Body of pancreas (tissue), 4 donors: ENCODE results near the gene CTDSPL2. TPM values are rescaled to one million over a fixed set of nuclear protein-coding genes. Genes with fewer than 3 reads are reported as not detected.
"Not testable (repeated sequence)": the region's sequence is repeated elsewhere in the genome, so short reads cannot be mapped to it uniquely, and the experiment has no call there.

Experiments used
- ATAC-seq: fragments of 150-250 bp; one replicate; pipeline ENCODE4 v1.9.1; 2016
- DNase-seq, 4 donors: peaks; one replicate each; pipeline ENCODE4 v3.0.0-alpha.2; 2019
- H3K27ac ChIP-seq, 4 donors: fragments of 200-600 bp; sonication (generic); 1 replicate in 3 of 4; 2 replicates in 1 of 4; pipeline versions ENCODE4 v1.5.1 to v1.6.1; 2016 to 2019; ENCODE audit warnings: mild to moderate bottlenecking in 1 of 4, mixed read lengths in 1 of 4, moderate library complexity in 1 of 4
- H3K27me3 ChIP-seq, 2 donors: fragments of 200-600 bp; sonication (generic); one replicate each; pipeline ENCODE4 v1.6.0; 2016; ENCODE audit warnings: mild to moderate bottlenecking in 1 of 2
- H3K36me3 ChIP-seq, 2 donors: fragments of 200-600 bp; sonication (generic); replicated peaks in 1 of 2; 2 replicates each; pipeline ENCODE4 v1.5.1; 2016; ENCODE audit warnings: low read depth in 2 of 2; ENCODE audit not compliant: insufficient read depth in 1 of 2
- H3K4me1 ChIP-seq: fragments of 200-600 bp; sonication (generic); one replicate; pipeline ENCODE4 v1.6.0; 2016
- H3K4me3 ChIP-seq, 2 donors: fragments of 200-600 bp; sonication (generic); 1 replicate in 1 of 2; 2 replicates in 1 of 2; pipeline ENCODE4 v1.5.1; 2016 to 2019
- H3K9me3 ChIP-seq, 3 donors: fragments of 200-600 bp; sonication (generic); 1 replicate in 2 of 3; 2 replicates in 1 of 3; pipeline ENCODE4 v1.5.1; 2016
- POLR2A ChIP-seq, 3 donors: fragments of 450-650 bp; IDR thresholded peaks; one replicate each; pipeline ENCODE4 v1.6.1; 2016; ENCODE audit warnings: antibody characterized with exemption in 3 of 3, mild to moderate bottlenecking in 2 of 3
- whole genome bisulfite sequencing, 2 donors: methylation state at CpG; one replicate each; pipeline ENCODE4 v1.1.5; 2017; 5-methylcytosine and 5-hydroxymethylcytosine counted together
- intact Hi-C: fragments of 100-400 bp; cut with DNase I; formaldehyde crosslinking; loops from one replicate; pipeline ENCODE4 v1.15.1; 2023
- total RNA-seq, 2 donors: library from RNA; depleted of rRNA; stranded (reverse); fragments of >200 nt; gene quantifications; one replicate each; pipeline ENCODE4 v1.1.0, GENCODE V29; 2016
- TF ChIP-seq, protein P1 (sequence below), 7 experiments: fragments of 450-650 bp in 4 of 7; fragments of 200-600 bp in 3 of 7; sonication (generic) in 3 of 7; IDR thresholded peaks; one replicate each; pipeline ENCODE4 v1.5.1; 2016 to 2019; ENCODE audit warnings: antibody characterized with exemption in 7 of 7

Gene CTDSPL2
- total RNA-seq, 2 donors from 2014 or later, result 5.3 to 10.9 TPM

- Histone ChIP-seq H3K36me3 (peaks cover 5 to 20% of the 10 kb centered on the region in 2 donors), H3K27ac (no peak overlapping the region), H3K4me1 (peaks cover 27% of the 10 kb centered on the region), H3K9me3 (peaks cover 0 to 3% (median 0%) of the 10 kb centered on the region in 3 donors), H3K27me3 (no peaks in the 10 kb centered on the region), H3K4me3 (no peak overlapping the region)
- peak; percentile 45 for ATAC-seq
- TF ChIP-seq, protein P1, sequence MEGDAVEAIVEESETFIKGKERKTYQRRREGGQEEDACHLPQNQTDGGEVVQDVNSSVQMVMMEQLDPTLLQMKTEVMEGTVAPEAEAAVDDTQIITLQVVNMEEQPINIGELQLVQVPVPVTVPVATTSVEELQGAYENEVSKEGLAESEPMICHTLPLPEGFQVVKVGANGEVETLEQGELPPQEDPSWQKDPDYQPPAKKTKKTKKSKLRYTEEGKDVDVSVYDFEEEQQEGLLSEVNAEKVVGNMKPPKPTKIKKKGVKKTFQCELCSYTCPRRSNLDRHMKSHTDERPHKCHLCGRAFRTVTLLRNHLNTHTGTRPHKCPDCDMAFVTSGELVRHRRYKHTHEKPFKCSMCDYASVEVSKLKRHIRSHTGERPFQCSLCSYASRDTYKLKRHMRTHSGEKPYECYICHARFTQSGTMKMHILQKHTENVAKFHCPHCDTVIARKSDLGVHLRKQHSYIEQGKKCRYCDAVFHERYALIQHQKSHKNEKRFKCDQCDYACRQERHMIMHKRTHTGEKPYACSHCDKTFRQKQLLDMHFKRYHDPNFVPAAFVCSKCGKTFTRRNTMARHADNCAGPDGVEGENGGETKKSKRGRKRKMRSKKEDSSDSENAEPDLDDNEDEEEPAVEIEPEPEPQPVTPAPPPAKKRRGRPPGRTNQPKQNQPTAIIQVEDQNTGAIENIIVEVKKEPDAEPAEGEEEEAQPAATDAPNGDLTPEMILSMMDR (IDR thresholded peaks at IDR 0.05), result peak in 6 of 7 experiments; percentile 12 to 54 (median 36)
- TF ChIP-seq POLR2A (IDR thresholded peaks at IDR 0.05), result no peak
- WGBS, 2 donors, result 32% methylated on average over 3 of the region's 3 CpGs
- DNase-seq, result no peak
- intact Hi-C loops, result no loop called here
Observed at GRCh38 chr15:44550256-44550655, 122.8 kb downstream of the CTDSPL2 start.

- intact Hi-C loops, result no loop called here
- whole genome bisulfite sequencing, 2 donors, result 93 to 94% methylated on average over 4 of the region's 4 CpGs
- TF ChIP-seq, protein P1 (IDR thresholded peaks at IDR 0.05), result no peak
- no peak for TF ChIP-seq POLR2A (IDR thresholded peaks at IDR 0.05)
- Histone ChIP-seq H3K27me3 (no peaks in the 10 kb centered on the region), H3K9me3 (peaks cover 0 to 3% (median 0%) of the 10 kb centered on the region in 3 donors), H3K36me3 (peaks cover 5 to 24% of the 10 kb centered on the region in 2 donors), H3K27ac (no peak overlapping the region), H3K4me1 (peaks cover 22% of the 10 kb centered on the region), H3K4me3 (no peak overlapping the region)
- no peak for DNase-seq
- ATAC-seq, result no peak
Observed at GRCh38 chr15:44550734-44551133, 123.3 kb downstream of the CTDSPL2 start.

GRCh38 chr15:44554934-44555723 is 127.7 kb downstream of the CTDSPL2 start:
- Histone ChIP-seq H3K36me3 (peaks cover 25 to 52% of the 10 kb centered on the region in 2 donors), H3K4me1 (peaks cover 7% of the 10 kb centered on the region), H3K4me3 (no peak overlapping the region), H3K9me3 (peaks cover 0 to 3% (median 0%) of the 10 kb centered on the region in 3 donors), H3K27me3 (no peaks in the 10 kb centered on the region), H3K27ac (no peak overlapping the region)
- DNase-seq, result no peak
- ATAC-seq, result no peak
- intact Hi-C loops, result no loop called here
- no peak for TF ChIP-seq POLR2A (IDR thresholded peaks at IDR 0.05)
- TF ChIP-seq, protein P1 (IDR thresholded peaks at IDR 0.05), result no peak
- WGBS, 2 donors, result 85 to 95% methylated on average over 4 of the region's 4 CpGs

- H3K4me3 ChIP-seq, H3K4me1 ChIP-seq, intact Hi-C loops, DNase-seq, H3K27me3 ChIP-seq, H3K27ac ChIP-seq, ATAC-seq, H3K9me3 ChIP-seq: not testable (repeated sequence)
- H3K36me3 ChIP-seq, result peaks cover 31 to 60% of the 10 kb centered on the region in 2 donors
Observed at GRCh38 chr15:44560926-44561325, 133.5 kb downstream of the CTDSPL2 start.

- H3K36me3 ChIP-seq, result peaks cover 14 to 36% of the 10 kb centered on the region in 2 donors
- no peak overlapping the region for H3K4me3 ChIP-seq
Observed at GRCh38 chr15:44565387-44566154, 138.1 kb downstream of the CTDSPL2 start.

More at GRCh38 chr15:44565387-44566154, 138.1 kb downstream of the CTDSPL2 start:
- intact Hi-C loops, result no loop called here
- ATAC-seq (peak; percentile 22), DNase-seq (no peak)
- Histone ChIP-seq H3K27ac (no peak overlapping the region), H3K9me3 (no peaks in the 10 kb centered on the region), H3K27me3 (no peaks in the 10 kb centered on the region), H3K4me1 (no peaks in the 10 kb centered on the region)
- WGBS, 2 donors, result 85 to 100% methylated on average over 5 to 8 of the region's 8 CpGs
- TF ChIP-seq, protein P1 (IDR thresholded peaks at IDR 0.05), result no peak
- no peak for TF ChIP-seq POLR2A (IDR thresholded peaks at IDR 0.05)
